Measurements from ENCODE around the gene TRIM46. TPM values are rescaled to one million over a fixed set of nuclear protein-coding genes. Genes with fewer than 3 reads are reported as not detected.

The TRIM46 gene, protein sequence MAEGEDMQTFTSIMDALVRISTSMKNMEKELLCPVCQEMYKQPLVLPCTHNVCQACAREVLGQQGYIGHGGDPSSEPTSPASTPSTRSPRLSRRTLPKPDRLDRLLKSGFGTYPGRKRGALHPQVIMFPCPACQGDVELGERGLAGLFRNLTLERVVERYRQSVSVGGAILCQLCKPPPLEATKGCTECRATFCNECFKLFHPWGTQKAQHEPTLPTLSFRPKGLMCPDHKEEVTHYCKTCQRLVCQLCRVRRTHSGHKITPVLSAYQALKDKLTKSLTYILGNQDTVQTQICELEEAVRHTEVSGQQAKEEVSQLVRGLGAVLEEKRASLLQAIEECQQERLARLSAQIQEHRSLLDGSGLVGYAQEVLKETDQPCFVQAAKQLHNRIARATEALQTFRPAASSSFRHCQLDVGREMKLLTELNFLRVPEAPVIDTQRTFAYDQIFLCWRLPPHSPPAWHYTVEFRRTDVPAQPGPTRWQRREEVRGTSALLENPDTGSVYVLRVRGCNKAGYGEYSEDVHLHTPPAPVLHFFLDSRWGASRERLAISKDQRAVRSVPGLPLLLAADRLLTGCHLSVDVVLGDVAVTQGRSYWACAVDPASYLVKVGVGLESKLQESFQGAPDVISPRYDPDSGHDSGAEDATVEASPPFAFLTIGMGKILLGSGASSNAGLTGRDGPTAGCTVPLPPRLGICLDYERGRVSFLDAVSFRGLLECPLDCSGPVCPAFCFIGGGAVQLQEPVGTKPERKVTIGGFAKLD
- 5.2 and 5.4 TPM in 2 replicates for total RNA-seq

DNA sequence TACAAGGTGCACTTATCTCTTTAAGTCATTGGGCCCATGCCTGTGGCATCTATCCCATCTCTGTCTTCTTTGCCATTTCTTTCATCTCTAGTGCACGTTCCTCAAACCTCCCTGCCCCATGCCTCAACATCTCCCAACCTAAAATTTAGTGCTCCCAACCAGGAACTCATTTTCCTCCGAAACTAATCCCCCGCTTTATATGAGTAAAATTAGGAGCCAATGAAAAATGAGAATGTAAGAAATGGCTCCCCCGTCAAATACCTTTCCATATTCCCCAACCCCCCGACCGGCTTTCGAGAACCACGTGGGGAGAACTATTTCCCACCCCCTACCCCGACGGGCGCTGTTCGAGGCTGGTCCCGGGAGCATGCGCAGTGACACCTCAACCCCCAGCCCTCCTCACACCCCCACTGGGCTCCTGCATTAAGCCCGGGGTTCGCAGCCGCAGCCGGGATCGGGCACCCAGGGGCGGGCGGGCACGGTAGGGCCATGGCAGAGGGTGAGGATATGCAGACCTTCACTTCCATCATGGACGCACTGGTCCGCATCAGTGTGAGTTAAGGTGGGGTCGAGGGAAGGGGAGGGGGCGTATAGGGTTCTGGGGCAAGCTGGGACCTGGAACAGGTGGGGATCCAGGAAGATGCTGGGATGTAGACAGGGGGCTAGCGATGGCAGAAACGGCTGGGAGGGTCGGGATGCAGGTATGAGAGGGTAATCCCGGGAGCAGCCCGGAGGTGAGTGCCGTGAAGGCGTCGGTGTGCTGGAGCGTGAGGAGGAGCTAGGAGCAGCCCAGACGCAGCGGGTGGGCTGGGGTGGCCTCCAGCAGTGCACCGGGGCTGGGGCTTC, at the start of gene TRIM46:
Gene TRIM46 (plus strand): TSS at position 372 of the 846 bp plus-strand sequence. CDS start 118 bp downstream, at position 490.

DNA sequence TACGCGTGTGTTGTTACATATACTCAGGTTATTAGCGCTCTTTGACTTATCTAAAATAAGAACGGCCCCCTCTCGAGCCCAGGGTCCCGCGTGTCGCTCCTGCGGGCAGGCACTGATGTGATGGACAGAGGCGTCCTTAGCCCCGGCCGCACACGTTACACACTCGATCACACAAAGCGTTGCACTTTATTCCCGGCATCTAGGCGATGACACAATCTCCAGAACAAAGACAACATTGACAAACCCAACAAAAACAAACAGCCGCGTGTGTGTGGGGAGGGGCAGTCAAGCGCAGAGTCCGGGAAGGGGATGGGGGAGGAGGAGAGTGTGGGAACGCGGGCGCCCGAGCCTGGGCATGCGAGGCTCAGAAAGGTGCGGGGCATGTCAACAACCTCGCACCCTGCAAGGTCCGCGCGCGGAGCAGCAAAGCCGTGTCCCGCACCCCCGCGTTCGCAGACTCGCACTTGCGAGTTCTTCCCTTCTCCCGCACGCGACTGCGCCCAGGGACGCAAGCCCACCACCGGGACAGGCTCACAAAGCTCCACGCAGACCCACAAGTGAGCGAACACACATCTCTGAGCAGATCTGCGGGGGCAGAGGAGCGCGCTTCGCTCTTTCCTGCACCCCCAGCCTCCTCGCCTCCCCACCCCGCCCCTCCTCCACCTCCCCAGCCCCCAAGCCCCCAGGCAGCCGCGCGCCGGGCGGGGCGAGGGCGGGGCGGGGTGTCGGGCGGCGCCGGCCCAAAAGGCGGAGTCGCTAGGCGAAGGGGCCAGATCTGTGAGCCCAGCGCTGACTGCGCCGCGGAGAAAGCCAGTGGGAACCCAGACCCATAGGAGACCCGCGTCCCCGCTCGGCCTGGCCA, 46.3 kb upstream of the TRIM46 start, which contains the start of gene EFNA1:
Gene EFNA1 (plus strand): TSS at position 772 of the 862 bp plus-strand sequence. CDS start 102 bp downstream, outside the sequence.

DNA sequence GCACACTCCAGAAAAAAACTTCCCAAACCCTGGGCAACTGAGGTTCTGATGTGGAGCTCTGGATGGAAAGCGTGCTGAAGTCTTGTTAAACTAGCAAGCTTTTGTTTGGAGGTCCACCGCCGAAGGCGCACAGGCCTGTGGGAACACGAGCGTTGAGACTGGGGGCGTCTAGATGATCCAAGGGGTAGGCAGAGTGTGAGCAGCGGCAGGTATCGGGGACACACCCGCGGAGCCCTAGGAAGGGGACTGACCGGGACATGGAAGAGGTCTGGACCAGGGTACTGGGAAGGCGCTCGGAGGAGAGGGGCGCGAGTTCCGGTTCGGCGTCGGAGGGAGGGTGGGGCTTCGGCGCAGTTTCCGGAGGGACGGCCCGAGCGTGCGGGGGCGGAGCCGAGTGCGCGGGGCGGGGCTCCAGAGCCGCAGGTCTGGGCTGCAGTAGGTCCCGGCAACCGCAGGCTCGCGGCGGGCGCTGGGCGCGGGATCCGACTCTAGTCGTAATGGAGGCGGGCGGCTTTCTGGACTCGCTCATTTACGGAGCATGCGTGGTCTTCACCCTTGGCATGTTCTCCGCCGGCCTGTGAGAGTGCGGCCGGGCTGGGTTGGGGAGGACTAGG, 38.1 kb upstream of the TRIM46 start, which contains the start of gene SLC50A1:
Gene SLC50A1 (plus strand): TSS at position 438 of the 614 bp plus-strand sequence. CDS start 60 bp downstream, at position 498.

DNA sequence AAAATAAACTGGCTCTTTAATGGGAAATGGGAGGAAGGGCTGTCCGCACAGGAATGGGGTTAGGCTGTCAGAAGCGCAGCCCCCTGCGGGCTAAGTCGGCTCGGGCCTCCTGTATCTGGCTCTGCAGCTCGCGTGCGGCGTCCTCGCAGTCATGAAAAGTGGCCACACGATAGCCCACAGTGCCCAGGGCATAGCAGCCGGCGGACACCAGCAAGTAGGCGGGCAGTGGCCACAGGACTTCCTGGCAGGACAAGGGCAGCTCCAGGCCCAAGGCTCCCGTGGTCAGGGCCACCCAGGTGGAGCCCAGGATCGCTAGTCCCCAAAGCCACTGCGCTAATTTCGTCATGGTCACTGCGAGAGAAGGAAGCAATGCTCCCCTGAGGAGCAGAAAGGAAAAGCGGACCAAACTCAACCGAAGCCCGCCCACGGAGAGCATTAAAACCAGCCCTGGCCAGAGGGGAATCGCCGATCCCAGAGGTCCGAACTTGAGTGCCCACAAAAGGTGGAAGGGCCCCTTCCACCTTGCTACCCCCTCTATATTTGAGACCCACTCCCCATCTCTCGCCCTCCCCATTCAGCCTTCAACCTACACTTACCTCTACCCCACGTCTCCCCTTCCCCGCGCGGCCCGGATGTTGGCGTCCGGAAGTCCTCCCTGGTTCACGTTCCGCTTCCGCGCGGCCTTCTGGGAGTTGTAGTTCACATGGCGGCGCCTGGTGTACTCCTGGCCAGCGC, 33.6 kb upstream of the TRIM46 start, which contains the start of gene DPM3:
Gene DPM3 (minus strand): TSS at position 637 of the 735 bp plus-strand sequence. CDS start 291 bp downstream, at position 346.

DNA sequence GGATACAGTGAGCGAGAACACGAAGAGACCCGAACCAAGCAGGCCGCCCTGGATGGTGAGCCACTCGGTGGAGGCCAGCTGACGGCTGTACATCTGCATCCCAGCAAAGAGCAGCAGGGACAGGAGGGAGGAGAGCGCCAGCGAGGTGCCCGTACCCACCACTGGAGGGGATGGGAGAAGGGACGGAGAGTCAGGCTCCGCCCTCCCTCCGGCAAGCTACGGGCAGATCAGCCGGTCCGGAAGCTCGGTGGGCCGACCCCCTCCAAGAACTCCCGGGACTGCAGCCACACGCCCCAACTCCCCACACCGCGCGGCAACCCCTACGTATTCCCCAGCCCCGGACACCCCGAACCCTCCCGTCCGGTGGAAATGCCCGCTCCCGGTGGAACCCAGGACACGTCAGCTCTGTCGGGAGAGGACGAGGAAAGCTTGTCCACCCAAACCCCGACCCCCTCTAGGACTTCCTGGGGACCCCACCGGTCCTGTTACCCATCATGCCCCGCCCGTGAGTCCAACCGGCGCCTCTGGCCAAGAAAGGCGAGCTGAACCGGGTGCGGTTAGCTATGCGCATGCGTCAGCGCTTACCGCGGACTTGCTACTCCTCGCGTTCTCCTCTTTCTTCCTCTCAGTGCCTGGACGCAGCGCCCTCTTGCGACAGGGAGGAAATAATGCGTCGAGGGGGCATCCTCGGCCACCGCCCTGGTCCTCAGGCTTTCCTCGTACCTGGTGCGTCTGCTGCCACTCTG, 744 bp upstream of the TRIM46 start, which contains the start of gene KRTCAP2:
Gene KRTCAP2 (minus strand): TSS at position 573 of the 746 bp plus-strand sequence. CDS start 80 bp downstream, at position 493.

DNA sequence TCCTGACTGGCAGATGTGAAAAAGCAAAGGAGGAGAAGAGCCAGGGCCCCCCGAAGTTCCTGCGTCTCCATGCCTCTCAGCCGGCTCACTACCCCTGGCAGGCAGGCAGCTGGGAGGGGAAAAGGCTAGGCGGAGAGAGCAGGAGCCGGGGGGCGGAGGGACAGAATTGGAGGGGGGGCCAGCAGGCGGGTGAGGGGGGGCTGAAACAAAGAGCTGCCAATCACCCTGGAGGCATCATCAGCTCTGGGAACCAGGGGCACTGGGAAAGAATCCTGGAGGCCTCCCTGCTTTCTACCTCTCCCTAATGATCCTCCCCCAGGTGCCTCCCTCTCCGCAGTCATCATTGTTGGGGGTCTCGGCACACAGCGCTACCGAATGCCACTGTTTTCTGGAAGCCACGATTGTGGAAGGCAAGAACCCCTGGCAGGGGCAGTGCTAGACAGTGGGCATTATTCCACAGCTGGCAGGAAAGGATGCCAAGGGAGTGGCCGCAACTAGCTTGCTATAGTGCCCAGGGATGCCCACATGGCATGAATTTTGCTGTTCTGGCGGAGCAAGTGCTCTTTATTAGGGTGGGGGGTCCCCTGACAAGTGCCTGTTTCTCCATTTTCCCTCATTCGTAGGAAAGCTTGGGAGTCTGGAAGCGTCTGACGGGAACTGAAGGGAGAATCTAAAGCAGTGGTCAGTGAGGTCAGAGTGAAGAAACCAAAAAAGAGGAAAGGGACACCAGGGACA, 34.3 kb downstream of the TRIM46 start, which contains the start of gene THBS3:
Gene THBS3 (minus strand): TSS at position 92 of the 735 bp plus-strand sequence. CDS start 21 bp downstream, at position 71.

DNA sequence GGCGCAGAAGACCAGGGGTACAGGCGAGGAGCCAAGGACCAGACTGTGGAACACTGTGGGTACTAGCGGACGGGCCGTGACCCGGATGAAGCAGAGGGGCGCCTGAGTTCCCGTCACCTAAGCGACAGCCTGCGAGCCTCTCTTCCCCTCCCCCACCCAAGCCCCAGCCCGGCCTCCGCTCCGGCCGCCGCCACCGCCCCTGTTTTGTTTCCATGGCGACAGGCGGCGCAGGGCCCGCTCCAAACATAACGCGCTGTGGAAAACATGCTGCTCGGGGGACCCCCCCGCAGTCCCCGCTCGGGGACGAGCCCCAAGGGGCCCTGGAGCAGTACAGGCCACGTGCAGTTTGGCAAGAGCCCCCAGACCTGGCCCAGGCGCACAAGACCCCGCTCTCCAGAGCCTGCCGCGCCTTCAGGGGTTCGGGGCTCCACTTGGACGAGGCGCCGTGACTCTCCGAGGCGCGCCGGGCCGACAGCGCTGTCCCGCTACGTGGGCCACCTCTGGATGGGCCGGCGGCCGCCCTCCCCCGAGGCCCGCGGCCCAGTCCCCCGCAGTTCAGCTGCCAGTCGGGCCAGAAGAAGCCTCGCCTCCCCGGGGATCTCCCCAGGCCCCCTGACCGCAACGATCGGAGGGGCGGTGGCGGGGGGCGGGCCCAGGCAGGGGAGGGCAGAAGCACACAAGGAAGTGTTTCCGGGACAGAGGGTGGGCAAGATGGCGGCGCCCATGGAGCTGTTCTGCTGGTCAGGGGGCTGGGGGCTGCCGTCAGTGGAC, 35.1 kb downstream of the TRIM46 start, which contains the start of gene MTX1:
Gene MTX1 (plus strand): TSS at position 155 of the 771 bp plus-strand sequence. CDS start 110 bp downstream, at position 265.

Other genes with a start within 250 kb of the TRIM46 start
- 9.2 and 11.4 TPM in 2 replicates for gene PMVK, start 237.1 kb upstream of the TRIM46 start, total RNA-seq
- 42.1 and 48.9 TPM in 2 replicates for gene PBXIP1, start 217.8 kb upstream of the TRIM46 start, total RNA-seq
- gene PYGO2, start 212.1 kb upstream of the TRIM46 start, total RNA-seq, result 16.8 and 19.2 TPM in 2 replicates
- 192 and 203 TPM in 2 replicates for gene SHC1, start 203.1 kb upstream of the TRIM46 start, total RNA-seq
- 222 and 236 TPM in 2 replicates for gene CKS1B, start 199.2 kb upstream of the TRIM46 start, total RNA-seq
- gene FLAD1, start 190.5 kb upstream of the TRIM46 start, total RNA-seq, result 35.3 and 41.8 TPM in 2 replicates
- not detected in 2 replicates for gene LENEP, start 180.3 kb upstream of the TRIM46 start, total RNA-seq
- gene ZBTB7B, start 171.0 kb upstream of the TRIM46 start, total RNA-seq, result 13.1 and 14.5 TPM in 2 replicates
- under 0.01 and 0.17 TPM in 2 replicates for gene DCST2, start 140.1 kb upstream of the TRIM46 start, total RNA-seq
- not detected in 2 replicates for gene DCST1, start 140.0 kb upstream of the TRIM46 start, total RNA-seq
- gene ADAM15, start 122.5 kb upstream of the TRIM46 start, total RNA-seq, result 82.9 and 84.4 TPM in 2 replicates
- 7.7 and 8.3 TPM in 2 replicates for gene EFNA4, start 110.1 kb upstream of the TRIM46 start, total RNA-seq
- 0.67 and 1.2 TPM in 2 replicates for gene EFNA3, start 95.0 kb upstream of the TRIM46 start, total RNA-seq
- gene EFNA1, start 46.0 kb upstream of the TRIM46 start, total RNA-seq, result 0.50 and 0.89 TPM in 2 replicates
- 39.2 and 53.4 TPM in 2 replicates for gene SLC50A1, start 38.0 kb upstream of the TRIM46 start, total RNA-seq
- gene DPM3, start 33.3 kb upstream of the TRIM46 start, total RNA-seq, result 100 and 114 TPM in 2 replicates
- 207 and 218 TPM in 2 replicates for gene KRTCAP2, start 545 bp upstream of the TRIM46 start, total RNA-seq
- gene THBS3, start 34.0 kb downstream of the TRIM46 start, total RNA-seq, result 10.1 and 11.9 TPM in 2 replicates
- gene MTX1, start 34.8 kb downstream of the TRIM46 start, total RNA-seq, result 94.7 and 107 TPM in 2 replicates
- 27.8 and 27.9 TPM in 2 replicates for gene ENTREP3, start 81.6 kb downstream of the TRIM46 start, total RNA-seq
- 93.3 and 125 TPM in 2 replicates for gene SCAMP3, start 88.5 kb downstream of the TRIM46 start, total RNA-seq
- gene CLK2, start 99.7 kb downstream of the TRIM46 start, total RNA-seq, result 19.3 and 22.4 TPM in 2 replicates
- 0.30 and 0.67 TPM in 2 replicates for gene HCN3, start 103.6 kb downstream of the TRIM46 start, total RNA-seq
- gene PKLR, start 127.6 kb downstream of the TRIM46 start, total RNA-seq, result not detected in 2 replicates
- gene FDPS, start 135.0 kb downstream of the TRIM46 start, total RNA-seq, result 901 and 953 TPM in 2 replicates
- gene RUSC1, start 147.0 kb downstream of the TRIM46 start, total RNA-seq, result 32.4 and 36.3 TPM in 2 replicates

All from bronchus fibroblast of lung (primary cell).